HL-60 (cell line): ENCODE data around the gene KDM2B.

Source experiments
- CTCF ChIP-seq: IDR thresholded peaks from one replicate; pipeline ENCODE4 v1.5.1; 2011; ENCODE audit warnings: low read length, control low read depth, inconsistent platforms; ENCODE audit not compliant: insufficient read depth
- POLR2AphosphoS5 ChIP-seq: IDR thresholded peaks from 2 replicates; pipeline ENCODE4 v1.6.1; 2012; ENCODE audit warnings: low read depth
- SPI1 ChIP-seq: IDR thresholded peaks from 2 replicates; pipeline ENCODE4 v1.6.1; 2012; ENCODE audit warnings: low read depth, mild to moderate bottlenecking, borderline replicate concordance
- TF ChIP-seq, protein P1 (sequence below): IDR thresholded peaks from 2 replicates; pipeline ENCODE4 v1.6.1; 2012; ENCODE audit warnings: low read depth; ENCODE audit not compliant: insufficient replicate concordance

DNA sequence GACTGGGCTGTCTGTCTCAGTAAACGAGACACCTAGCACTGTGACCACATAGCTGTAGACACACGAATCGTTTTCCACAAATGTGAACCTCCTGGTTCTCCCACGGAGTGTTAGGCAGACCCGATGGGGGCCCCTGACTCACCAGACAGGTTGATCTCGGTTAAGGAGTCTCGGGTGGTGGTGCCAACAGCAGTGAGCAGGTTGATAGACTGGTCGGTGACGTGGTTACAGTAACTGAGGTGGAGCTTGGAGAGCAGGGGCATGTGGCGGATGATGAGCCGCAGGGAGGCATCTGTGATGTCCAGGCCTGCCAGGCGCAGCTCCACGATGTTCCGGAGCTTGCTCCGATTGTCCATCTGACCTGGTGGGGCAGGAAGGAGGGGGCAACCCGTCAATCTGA, 141.1 kb downstream of the KDM2B start:
- no peak for TF ChIP-seq CTCF
- no peak for TF ChIP-seq SPI1
- TF ChIP-seq POLR2AphosphoS5, result no peak
- TF ChIP-seq, protein P1, sequence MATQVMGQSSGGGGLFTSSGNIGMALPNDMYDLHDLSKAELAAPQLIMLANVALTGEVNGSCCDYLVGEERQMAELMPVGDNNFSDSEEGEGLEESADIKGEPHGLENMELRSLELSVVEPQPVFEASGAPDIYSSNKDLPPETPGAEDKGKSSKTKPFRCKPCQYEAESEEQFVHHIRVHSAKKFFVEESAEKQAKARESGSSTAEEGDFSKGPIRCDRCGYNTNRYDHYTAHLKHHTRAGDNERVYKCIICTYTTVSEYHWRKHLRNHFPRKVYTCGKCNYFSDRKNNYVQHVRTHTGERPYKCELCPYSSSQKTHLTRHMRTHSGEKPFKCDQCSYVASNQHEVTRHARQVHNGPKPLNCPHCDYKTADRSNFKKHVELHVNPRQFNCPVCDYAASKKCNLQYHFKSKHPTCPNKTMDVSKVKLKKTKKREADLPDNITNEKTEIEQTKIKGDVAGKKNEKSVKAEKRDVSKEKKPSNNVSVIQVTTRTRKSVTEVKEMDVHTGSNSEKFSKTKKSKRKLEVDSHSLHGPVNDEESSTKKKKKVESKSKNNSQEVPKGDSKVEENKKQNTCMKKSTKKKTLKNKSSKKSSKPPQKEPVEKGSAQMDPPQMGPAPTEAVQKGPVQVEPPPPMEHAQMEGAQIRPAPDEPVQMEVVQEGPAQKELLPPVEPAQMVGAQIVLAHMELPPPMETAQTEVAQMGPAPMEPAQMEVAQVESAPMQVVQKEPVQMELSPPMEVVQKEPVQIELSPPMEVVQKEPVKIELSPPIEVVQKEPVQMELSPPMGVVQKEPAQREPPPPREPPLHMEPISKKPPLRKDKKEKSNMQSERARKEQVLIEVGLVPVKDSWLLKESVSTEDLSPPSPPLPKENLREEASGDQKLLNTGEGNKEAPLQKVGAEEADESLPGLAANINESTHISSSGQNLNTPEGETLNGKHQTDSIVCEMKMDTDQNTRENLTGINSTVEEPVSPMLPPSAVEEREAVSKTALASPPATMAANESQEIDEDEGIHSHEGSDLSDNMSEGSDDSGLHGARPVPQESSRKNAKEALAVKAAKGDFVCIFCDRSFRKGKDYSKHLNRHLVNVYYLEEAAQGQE, result no peak
